EH (cell line): ENCODE results near the gene VILL.
"Not testable (repeated sequence)": the region's sequence is repeated elsewhere in the genome, so short reads cannot be mapped to it uniquely, and the experiment has no call there.

Experiments
- DNase-seq: peaks from one replicate; pipeline ENCODE4 v3.0.0-alpha.2; 2015; ENCODE audit warnings: low read depth

Gene VILL

DNA sequence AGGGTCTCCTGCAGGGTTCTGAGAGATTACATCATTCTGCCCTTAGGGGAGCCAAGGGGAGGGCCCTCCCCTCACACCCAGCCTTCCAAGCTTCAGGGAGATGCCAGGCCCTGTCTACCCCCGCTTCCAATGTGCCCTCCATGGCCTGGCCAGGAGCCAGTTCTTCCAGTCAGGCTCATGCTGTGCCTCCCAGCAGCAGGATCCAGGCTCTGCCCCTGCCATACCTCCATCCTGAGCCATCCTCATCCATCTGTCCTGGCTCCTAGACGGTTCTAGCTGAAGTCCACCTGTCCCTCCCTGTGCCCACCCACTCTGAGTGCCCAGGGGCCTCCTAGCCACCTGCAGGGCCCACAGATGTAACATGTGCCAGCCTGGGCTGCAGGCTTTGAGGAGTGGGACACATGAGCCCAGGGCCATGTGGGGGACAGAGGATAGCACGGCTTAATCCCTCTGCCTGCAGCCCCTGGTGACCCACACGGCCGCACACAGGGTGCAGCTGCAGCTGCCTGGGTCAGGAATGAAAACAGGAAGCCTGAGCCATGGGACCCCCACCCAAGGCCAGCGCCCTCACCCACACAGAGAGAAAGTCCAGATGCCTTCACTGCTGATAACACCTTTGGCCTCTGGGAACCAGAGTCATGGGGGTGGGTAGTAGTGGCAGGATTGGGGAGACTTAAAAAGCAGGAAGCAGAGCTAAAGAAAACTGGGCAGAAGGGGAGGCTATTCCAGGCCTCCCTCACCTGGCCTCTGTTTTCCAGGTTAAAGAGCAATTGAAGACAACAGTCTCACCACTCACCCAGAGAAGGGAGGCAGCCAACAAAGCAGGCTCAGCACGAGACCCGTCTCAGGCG lies 27.1 kb downstream of the VILL start:
- DNase-seq = no peak

GRCh38 chr3:38018296-38019266 lies 28.0 kb downstream of the VILL start:
- DNase-seq = no peak

DNA sequence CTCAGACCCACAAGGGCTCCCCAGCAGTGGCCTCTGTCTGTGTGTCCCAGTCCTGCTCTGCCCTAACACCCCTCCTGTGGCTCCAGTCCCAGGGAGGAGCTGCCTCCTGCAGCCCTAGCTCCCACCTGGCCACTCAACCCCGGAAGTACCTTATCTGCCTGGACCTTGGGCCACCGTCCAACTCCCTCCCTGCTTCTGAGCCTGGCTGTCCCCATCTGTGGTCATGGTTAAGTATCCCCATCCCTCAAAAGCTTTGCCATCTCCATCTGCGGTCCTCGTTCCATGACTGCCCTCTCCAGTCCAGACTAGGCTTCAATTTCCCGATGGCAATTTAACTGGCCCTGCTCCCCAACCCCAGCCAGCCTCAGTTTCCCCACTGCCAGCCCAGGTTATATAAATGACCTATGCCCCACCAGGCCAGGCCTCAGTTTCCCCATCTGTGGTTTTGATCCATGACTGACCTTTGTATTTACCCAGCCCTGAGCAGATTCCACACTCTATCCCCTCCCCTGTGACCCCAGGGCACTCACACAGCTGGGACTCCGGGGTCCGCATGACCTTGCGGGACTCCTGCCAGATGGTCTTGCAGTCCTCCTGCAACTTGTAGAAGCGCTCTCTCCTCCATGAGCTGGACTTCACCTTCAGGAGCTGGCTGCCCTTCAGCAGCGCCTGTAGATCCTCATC lies 29.2 kb downstream of the VILL start:
- DNase-seq = no peak

DNA sequence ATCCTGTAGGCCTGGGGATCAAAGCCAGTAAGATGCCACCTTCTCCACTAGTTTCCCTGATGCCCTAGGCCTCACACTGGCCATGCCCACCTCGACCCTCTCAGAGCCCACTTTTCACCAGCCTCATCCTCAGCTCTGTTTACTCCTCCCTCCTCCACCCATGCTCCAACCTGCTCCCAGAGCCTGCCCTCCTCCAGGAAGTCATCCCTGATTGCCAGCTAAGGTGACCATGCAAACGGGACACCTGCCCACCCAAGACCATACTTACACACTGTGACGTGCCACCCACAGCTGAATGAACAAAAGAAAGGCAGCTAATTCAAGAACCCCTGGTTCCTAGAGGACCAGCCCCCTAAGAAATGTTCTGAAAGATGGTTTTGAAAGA lies 29.7 kb downstream of the VILL start:
- no peak for DNase-seq

- no peak for DNase-seq
Observed at GRCh38 chr3:38021196-38021595, 30.6 kb downstream of the VILL start.

- no peak for DNase-seq
Observed at GRCh38 chr3:38022301-38022700, 31.7 kb downstream of the VILL start.

DNA sequence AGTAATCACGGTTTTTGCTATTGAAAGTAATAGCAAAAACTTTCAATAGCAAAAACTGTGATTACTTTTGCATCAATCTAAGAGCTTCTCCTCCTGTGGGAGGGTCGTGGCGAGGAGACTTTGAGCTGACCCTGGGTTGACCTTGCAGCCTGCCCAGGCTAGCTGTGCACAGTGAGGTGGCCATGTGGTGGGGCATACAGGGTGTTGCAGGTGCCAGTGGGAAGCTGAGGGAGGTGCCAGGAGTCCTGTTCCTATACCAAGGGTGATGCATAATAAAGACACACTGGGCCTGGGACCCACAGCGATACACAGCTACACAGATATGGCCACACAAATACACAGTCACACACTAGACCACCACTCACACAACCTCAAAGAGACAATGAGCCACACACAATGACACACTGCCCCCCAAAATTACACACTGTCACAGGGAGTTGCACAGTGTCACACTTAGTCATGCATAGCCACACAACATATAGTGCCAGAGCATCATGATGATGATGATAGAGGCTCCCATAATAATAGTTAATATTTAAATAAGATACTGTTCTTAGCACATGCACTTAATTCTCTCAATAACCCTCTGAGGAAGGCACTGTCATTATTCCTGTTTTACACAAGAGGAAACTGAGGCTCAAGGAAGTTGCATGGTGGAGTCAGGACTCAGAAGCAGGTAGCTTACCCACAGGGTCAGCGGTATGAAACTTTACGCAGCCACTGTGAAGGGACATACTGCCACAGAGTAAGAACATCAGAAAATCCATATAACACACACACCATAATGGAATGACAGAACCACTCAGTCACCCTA lies 32.5 kb downstream of the VILL start:
- no peak for DNase-seq

- DNase-seq = no peak
Observed at GRCh38 chr3:38026856-38027255, 36.3 kb downstream of the VILL start.

DNA sequence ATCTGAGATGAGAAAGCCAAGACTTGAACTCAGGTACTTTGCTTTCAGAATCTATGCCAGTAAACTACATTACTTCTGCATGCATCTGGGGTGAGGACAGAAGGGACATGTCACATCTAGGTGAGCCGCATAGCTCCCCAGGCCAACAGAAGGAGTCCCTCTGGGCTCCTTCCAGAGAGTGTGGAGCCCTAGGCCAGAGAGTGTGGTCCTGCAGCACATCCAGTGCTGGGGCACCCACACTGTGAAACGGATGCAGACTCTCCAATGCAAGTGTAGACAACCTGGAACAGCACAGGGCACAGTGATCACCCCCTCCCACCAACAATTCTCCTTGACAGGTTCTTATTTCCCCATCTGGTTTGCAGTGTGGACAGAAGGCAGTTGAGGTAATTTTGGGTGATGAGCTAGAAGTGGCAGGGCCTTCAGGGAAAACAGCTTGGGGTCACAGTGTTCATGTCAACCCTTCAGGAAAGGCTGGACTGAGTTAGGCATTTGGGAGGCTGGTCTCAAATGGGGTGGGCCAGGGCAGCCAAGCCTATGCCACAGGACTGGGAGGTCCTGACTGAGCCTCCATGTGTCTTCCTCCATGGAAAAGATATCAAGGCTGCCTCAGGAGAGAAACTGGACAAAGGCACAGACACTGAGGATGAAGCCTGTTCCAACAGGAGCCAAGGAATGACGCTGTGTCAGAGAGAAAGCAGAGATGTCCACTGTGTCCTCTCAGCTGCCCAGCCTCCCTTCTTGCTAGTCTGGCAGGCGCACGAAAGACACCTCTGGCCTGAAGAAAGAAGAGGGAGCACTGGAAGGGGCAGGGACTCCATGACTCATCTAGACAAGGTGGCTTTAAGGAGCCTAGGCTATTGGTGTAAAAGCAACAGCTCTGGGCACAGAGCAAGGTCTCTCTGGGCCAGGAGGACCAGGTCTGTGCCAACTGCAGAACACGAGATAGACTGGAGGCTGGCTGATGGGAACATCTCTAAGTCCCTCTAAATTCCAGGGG lies 37.2 kb downstream of the VILL start:
- DNase-seq = no peak

GRCh38 chr3:38028621-38029361 lies 38.2 kb downstream of the VILL start:
- DNase-seq = peak; percentile 13

DNA sequence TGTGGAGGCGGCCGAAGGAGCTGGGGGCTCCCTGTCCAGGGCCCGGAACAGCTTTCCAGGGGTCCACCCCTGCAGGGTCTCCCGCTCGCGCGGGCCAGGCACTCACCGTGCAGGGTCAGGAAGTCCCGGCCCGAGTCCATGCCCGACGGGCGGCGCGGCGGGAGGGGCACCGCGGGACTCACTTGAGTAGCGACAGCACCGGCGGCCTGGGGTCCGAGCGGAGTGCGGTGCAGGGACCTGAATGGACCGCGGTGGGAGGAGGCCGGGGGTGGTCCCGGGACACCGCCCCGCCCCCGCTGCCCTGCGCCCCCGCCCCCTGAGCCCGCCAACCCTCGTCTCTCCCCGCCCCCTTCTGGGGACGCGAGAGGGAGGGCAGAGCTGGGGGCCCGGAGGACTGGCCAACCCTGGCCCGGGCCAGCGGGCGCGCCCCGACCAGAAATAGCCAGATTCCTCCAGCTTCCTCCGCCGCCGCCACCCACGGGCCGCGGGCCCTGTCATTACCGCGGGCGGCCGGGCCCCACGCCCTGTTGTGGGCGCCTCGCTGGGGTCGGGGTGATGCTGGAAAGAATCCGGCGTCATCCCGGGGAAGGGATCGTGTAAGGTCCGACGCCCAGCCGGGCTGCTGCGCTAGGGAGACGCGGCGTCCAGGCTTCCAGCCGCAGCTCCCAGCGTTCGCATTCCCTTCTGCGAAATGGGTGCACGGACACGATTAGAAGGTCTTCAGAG lies 39.0 kb downstream of the VILL start, which contains the start of gene PLCD1:
TSS of gene PLCD1 (minus strand) at position 243 of the 726 bp plus-strand sequence. CDS start at position 140, 103 bp downstream.
- peak; percentile 80 for DNase-seq

DNA sequence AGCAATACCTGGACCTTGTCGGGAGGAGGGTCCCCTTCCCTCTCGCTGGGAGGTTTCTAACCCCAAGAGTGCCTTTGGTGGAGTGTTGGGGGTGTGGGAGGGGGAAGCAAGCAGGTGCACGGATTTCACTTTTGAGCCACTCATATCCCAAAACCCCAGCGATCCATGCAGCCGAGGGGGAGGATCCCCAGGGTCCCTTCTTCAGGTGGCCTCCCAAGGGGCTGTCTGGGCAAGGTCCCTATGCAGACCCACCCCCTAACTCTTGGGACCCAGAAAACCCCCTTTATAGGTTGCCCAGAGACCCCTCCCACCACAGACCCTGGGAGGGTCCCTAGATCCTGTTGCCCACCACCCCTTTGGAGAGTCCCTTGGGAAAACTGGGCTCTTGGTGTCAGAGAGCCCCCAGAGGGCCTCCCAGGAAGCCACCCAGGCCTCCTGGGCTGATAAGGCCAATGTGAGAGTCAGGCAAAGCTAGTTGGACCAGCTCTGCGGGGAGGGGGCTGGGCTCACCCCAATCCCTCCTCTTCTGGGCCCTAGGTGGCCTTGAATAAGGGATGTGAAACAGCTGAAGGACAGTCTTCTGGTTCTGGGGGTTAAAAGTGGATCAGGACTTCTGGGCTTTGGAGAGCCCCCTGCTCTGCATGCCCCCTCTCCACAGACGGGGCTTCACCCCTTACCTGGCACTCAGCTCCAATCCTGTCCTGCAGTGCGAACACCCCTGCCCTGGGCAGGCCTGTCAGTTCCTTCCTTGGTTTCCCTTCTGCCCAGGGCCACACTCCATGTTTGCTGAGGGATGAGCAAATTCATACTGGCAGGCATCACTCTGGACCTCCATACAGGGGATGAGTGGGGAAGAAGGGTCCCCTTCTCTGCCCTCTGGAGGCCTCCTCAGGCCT lies 39.8 kb downstream of the VILL start:
- DNase-seq = no peak

- DNase-seq = peak; percentile 51
Observed at GRCh38 chr3:38031022-38031994, 40.7 kb downstream of the VILL start.

DNA sequence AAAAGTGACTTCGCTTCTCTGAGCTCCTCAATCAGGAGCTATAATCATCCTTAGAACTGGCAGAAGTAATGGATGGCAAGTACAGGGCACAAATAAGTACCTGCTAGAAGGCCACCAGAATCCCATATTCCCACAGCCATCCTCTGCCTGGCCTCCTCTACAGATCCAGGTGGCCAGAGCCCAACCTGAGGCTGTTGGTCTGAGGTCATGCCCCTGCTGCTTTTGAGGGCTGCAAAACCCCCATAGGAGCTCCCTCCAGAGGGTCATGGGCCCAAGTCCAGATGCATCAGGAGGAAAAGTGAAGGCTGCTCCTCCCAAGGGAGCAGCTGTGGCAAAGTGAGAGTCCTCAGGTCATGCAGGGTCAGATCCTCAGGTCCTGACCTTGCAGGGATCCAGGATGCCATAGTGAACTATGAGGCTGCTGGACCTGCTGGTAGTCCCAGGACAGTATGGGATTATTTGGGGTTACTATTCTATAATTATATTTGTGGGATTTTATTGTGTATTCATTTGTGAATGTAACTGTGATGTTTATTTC lies 41.8 kb downstream of the VILL start:
- DNase-seq = no peak

- DNase-seq = not testable (repeated sequence)
Observed at GRCh38 chr3:38033586-38033985, 43.0 kb downstream of the VILL start.

DNA sequence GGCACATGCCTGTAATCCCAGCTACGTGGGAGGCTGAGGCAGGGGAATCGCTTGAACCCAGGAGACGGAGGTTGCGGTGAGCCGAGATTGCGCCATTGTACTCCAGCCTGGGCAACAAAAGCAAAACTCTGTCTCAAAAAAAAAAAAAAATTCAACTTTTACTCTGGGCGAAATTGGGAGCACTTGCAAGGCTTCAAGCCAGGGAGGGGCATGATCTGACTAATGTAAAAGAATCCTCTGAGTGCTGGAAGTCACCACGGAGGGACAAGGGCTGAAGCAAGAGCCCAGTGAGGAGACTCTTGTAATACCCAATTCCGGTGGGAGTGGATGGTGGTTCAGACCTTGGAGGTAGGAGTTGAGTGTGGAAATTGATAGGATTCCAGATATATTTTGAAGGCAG lies 43.7 kb downstream of the VILL start:
- not testable (repeated sequence) for DNase-seq
